Measurements from ENCODE around the gene MED15.

DNA sequence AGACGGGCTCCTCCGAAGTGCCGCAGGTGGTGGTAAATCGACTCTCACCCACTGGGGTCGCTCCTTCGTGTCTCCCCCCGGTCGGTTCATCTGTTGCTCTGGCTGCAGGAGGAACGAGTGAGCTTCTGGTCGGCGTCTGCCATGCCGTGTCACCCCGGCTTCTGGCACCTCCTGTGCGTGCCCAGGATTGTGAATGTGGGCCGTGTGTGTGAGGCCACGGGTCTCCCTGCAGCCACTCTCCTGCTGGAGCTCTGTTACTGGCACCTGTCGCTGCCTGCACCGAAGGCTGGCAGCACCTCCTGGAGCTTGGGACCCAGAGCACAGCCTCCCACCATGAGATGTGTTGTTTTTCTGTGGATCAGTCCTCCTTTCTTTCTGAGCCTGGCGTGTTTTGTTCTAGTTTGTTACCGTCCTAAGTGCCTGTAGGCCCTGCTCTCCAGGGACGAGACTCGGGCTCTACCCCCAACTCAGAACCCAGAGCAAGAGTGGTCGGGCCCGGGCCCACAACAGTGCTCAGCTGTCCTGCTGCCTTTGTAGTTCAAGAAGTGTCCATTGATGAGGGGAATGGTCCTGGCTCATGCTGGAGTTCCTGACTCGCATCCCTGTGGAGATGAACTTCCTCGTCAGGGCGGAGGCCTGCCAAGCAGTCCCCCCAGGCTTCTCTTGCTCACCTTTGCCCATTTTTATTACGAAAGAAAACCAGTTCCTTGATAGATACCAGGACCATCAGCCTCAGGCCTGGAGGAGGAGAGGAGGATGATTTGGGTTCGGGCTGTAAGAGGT lies 66.6 kb downstream of the MED15 start:
- no peak for TF ChIP-seq POLR2A (IDR thresholded peaks at IDR 0.05; ENCODE audit: low read depth, low read length)
- no peak for TF ChIP-seq POLR2AphosphoS5 (IDR thresholded peaks at IDR 0.05; ENCODE audit: low read depth, low read length)
- TF ChIP-seq POU2F2 (IDR thresholded peaks at IDR 0.05; ENCODE audit: low read depth, low read length): no peak
- no peak for TF ChIP-seq PAX5 (IDR thresholded peaks at IDR 0.05; ENCODE audit: insufficient read depth, low read length, severe bottlenecking)
- TF ChIP-seq TAF1 (IDR thresholded peaks at IDR 0.05; ENCODE audit: low read depth, low read length): no peak
